GM12892 (cell line): ENCODE data around the gene AKT3.

Experiments
- POLR2A ChIP-seq: IDR thresholded peaks from 2 replicates; pipeline ENCODE4 v1.6.1; 2011; ENCODE audit warnings: low read depth, low read length, control low read depth
- POLR2AphosphoS5 ChIP-seq: IDR thresholded peaks from 2 replicates; pipeline ENCODE4 v1.6.1; 2011; ENCODE audit warnings: low read depth, low read length, control low read depth

DNA sequence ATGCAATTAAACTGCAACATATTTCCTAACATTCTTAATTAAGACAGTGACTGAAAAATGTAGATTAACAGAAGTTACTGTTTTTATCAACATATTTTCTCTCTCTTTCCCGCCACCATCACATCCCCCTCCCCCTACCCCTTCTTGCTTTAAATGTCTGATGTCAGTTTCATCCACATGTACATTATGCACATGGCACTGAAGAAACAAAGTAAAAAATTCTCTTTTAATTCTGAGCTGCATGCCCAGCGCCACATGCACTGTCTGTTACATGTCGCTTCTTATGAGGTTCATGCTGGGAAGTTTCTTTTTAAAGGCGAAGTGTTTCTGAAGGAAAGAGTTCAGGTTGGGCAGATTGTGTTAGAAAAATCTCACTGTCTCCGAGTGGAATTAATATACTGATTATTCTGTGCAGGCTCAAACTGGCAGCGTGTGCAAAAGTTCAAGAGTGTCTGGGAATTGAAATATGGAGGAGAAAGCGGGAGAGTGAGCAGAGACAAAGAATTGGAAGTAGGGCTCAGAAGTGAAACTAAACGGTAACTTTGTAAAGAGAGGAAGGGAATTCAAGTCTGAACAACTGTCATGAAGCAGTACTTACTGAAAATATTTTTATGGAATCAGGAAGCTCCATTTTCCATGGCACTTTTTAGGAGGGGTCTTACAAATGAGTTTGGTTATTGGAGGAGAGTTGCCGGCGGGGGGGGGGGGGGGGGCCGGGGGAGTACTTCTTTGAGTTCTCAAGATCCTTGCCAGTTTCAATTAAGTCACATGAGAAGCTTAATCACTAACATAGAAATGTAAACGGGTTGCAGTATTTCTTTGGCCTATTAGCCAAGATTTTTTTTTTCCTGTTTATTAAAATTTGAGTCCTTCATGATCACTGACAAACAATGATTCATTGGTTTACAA is 376.6 kb downstream of the AKT3 start:
- TF ChIP-seq POLR2AphosphoS5: no peak
- TF ChIP-seq POLR2A: no peak
